ENCODE results near the gene TAF12. TPM values are rescaled to one million over a fixed set of nuclear protein-coding genes. Genes with fewer than 3 reads are reported as not detected.

TAF12 gene
- total RNA-seq, 1 experiment from 2014 or later = 18.6 TPM

DNA sequence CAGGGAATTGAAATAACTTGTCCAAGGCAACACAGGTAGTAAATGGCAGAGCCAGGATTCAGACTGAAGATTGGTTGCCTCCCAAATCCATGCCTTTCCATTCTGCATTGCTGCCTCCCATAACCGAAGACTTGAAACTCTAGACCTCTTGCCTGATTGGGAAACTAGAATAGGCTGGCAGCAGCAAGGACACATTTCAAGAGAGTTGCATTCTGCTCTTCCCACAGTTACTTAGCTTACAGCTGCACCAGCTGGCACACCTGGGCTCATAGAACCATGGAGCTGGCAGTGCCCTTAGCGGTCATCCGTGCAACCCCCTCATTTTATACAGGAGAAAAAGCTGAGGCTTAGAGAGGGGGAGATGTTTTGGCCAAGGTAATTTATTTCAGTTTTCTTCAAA is 82.0 kb downstream of the TAF12 start:
- Mint-ChIP-seq H3K27me3 (ENCODE audit: low read depth) (no peaks in the 10 kb centered on the region), H3K4me1 (no peaks in the 10 kb centered on the region), H3K27ac (no peak overlapping the region), H3K9me3 (no peaks in the 10 kb centered on the region), H3K4me3 (no peak overlapping the region), H3K36me3 (peaks cover 62% of the 10 kb centered on the region)
- POLR2A ChIA-PET = no interaction called here
- DNase-seq (ENCODE audit: low spot score) (no peak), ATAC-seq (no peak)
- no peak for TF ChIP-seq ZNF396 (CRISPR knock-in tag; IDR thresholded peaks at IDR 0.05; ENCODE audit: borderline replicate concordance)
- TF ChIP-seq RORB (CRISPR knock-in tag; IDR thresholded peaks at IDR 0.05) = no peak
- TF ChIP-seq FOXK1 (CRISPR knock-in tag; IDR thresholded peaks at IDR 0.05) = no peak
- TF ChIP-seq ZNF219 (CRISPR knock-in tag; IDR thresholded peaks at IDR 0.05; ENCODE audit: borderline replicate concordance) = no peak
- TF ChIP-seq, protein P1, sequence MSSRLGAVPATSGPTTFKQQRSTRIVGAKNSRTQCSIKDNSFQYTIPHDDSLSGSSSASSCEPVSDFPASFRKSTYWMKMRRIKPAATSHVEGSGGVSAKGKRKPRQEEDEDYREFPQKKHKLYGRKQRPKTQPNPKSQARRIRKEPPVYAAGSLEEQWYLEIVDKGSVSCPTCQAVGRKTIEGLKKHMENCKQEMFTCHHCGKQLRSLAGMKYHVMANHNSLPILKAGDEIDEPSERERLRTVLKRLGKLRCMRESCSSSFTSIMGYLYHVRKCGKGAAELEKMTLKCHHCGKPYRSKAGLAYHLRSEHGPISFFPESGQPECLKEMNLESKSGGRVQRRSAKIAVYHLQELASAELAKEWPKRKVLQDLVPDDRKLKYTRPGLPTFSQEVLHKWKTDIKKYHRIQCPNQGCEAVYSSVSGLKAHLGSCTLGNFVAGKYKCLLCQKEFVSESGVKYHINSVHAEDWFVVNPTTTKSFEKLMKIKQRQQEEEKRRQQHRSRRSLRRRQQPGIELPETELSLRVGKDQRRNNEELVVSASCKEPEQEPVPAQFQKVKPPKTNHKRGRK (CRISPR knock-in tag; IDR thresholded peaks at IDR 0.05; ENCODE audit: borderline replicate concordance) = no peak
- no peak for TF ChIP-seq TEAD4 (CRISPR knock-in tag; IDR thresholded peaks at IDR 0.05)
- no peak for TF ChIP-seq GRHL2 (CRISPR knock-in tag; IDR thresholded peaks at IDR 0.05; ENCODE audit: insufficient replicate concordance, severe bottlenecking)
- no peak for TF ChIP-seq HMGA2 (CRISPR knock-in tag; IDR thresholded peaks at IDR 0.05)
- no peak for TF ChIP-seq FOXP1 (CRISPR knock-in tag; IDR thresholded peaks at IDR 0.05; ENCODE audit: borderline replicate concordance)
- TF ChIP-seq, protein P2, sequence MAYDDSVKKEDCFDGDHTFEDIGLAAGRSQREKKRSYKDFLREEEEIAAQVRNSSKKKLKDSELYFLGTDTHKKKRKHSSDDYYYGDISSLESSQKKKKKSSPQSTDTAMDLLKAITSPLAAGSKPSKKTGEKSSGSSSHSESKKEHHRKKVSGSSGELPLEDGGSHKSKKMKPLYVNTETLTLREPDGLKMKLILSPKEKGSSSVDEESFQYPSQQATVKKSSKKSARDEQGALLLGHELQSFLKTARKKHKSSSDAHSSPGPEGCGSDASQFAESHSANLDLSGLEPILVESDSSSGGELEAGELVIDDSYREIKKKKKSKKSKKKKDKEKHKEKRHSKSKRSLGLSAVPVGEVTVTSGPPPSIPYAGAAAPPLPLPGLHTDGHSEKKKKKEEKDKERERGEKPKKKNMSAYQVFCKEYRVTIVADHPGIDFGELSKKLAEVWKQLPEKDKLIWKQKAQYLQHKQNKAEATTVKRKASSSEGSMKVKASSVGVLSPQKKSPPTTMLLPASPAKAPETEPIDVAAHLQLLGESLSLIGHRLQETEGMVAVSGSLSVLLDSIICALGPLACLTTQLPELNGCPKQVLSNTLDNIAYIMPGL (CRISPR knock-in tag; IDR thresholded peaks at IDR 0.05) = no peak
- no peak for TF ChIP-seq ZNF121 (CRISPR knock-in tag; IDR thresholded peaks at IDR 0.05)
- TF ChIP-seq, protein P3, sequence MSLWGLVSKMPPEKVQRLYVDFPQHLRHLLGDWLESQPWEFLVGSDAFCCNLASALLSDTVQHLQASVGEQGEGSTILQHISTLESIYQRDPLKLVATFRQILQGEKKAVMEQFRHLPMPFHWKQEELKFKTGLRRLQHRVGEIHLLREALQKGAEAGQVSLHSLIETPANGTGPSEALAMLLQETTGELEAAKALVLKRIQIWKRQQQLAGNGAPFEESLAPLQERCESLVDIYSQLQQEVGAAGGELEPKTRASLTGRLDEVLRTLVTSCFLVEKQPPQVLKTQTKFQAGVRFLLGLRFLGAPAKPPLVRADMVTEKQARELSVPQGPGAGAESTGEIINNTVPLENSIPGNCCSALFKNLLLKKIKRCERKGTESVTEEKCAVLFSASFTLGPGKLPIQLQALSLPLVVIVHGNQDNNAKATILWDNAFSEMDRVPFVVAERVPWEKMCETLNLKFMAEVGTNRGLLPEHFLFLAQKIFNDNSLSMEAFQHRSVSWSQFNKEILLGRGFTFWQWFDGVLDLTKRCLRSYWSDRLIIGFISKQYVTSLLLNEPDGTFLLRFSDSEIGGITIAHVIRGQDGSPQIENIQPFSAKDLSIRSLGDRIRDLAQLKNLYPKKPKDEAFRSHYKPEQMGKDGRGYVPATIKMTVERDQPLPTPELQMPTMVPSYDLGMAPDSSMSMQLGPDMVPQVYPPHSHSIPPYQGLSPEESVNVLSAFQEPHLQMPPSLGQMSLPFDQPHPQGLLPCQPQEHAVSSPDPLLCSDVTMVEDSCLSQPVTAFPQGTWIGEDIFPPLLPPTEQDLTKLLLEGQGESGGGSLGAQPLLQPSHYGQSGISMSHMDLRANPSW (CRISPR knock-in tag; conservative IDR thresholded peaks at IDR 0.05; ENCODE audit: low read depth) = no peak
- CTCF ChIA-PET = no interaction called here

Other genes starting within 250 kb of the TAF12 start
- gene RCC1, start 137.0 kb downstream of the TAF12 start, total RNA-seq (2021) = 93.2 to 103 TPM (median 98.2 TPM) in 3 replicates
- 30.4 to 40.6 TPM (median 34.0 TPM) in 3 replicates for gene TRNAU1AP, start 90.0 kb downstream of the TAF12 start, total RNA-seq (2021)
- gene RAB42, start 50.8 kb downstream of the TAF12 start, total RNA-seq (2021) = 8.9 to 12.6 TPM (median 10.1 TPM) in 3 replicates
- not detected in 3 replicates for gene RNU11, start 5.5 kb upstream of the TAF12 start, total RNA-seq (2021)
- gene GMEB1, start 25.7 kb upstream of the TAF12 start, total RNA-seq (2021) = 25.4 to 29.4 TPM (median 26.4 TPM) in 3 replicates
- gene YTHDF2, start 93.9 kb upstream of the TAF12 start, total RNA-seq (2021) = 111 to 126 TPM (median 114 TPM) in 3 replicates
- gene OPRD1, start 169.1 kb upstream of the TAF12 start, total RNA-seq (2021) = 2.2 to 3.1 TPM (median 2.5 TPM) in 3 replicates